Middle frontal gyrus (tissue), 1 donor: ENCODE measurements around the gene SOX13.
A peak's percentile ranks its signal among the peaks of the same experiment; 100 is the strongest.

ENCODE experiments used
- DNase-seq: peaks from one replicate; pipeline ENCODE4 v3.0.0-alpha.2; 2015; ENCODE audit warnings: low spot score; ENCODE audit errors: extremely low spot score

Gene SOX13

GRCh38 chr1:204062106-204062505 lies 10.8 kb upstream of the SOX13 start:
- no peak for DNase-seq

GRCh38 chr1:204065174-204065985 lies 7.5 kb upstream of the SOX13 start:
- DNase-seq = peak; percentile 41

- no peak for DNase-seq
These were observed 7.0 kb upstream of the SOX13 start for GRCh38 chr1:204065986-204066300.

- DNase-seq = no peak
These were observed 5.0 kb upstream of the SOX13 start for GRCh38 chr1:204067935-204068334.

- no peak for DNase-seq
These were observed 3.0 kb upstream of the SOX13 start for GRCh38 chr1:204069887-204070286.

- no peak for DNase-seq
These were observed 2.0 kb upstream of the SOX13 start for GRCh38 chr1:204070895-204071294.

- no peak for DNase-seq
These were observed 940 bp downstream of the SOX13 start for GRCh38 chr1:204073837-204074273.

- DNase-seq = no peak
These were observed 1.6 kb downstream of the SOX13 start for GRCh38 chr1:204074274-204075138.

GRCh38 chr1:204075139-204075521 lies 2.2 kb downstream of the SOX13 start:
- DNase-seq = no peak

- no peak for DNase-seq
These were observed 3.3 kb downstream of the SOX13 start for GRCh38 chr1:204075890-204076846.

GRCh38 chr1:204076891-204077290 lies 4.0 kb downstream of the SOX13 start:
- no peak for DNase-seq

GRCh38 chr1:204077979-204078696 lies 5.2 kb downstream of the SOX13 start:
- DNase-seq = no peak

- DNase-seq = no peak
These were observed 6.7 kb downstream of the SOX13 start for GRCh38 chr1:204079608-204079999.

GRCh38 chr1:204080163-204080903 lies 7.4 kb downstream of the SOX13 start:
- DNase-seq = no peak

GRCh38 chr1:204081164-204081790 lies 8.4 kb downstream of the SOX13 start:
- DNase-seq = no peak

- no peak for DNase-seq
These were observed 9.0 kb downstream of the SOX13 start for GRCh38 chr1:204081791-204082513.

GRCh38 chr1:204083491-204083890 lies 10.6 kb downstream of the SOX13 start:
- DNase-seq = no peak

GRCh38 chr1:204084247-204084772 lies 11.4 kb downstream of the SOX13 start:
- peak; percentile 33 for DNase-seq

GRCh38 chr1:204085876-204086275 lies 13.0 kb downstream of the SOX13 start:
- DNase-seq = no peak
